GM19043 (cell line): ENCODE data around the gene ROBO4.
A peak's percentile ranks its signal among the peaks of the same experiment; 100 is the strongest.

Source experiments
- ATAC-seq: cut with Tn5 transposase; IDR thresholded peaks from one replicate; pipeline ENCODE4 v1.9.1; 2021; ENCODE audit warnings: low read depth; ENCODE audit not compliant: unreplicated experiment

The ROBO4 gene

GRCh38 chr11:124897674-124898262, at the start of gene ROBO4:
TSS of gene ROBO4 (minus strand) at chr11:124897865. CDS start at chr11:124897795, 70 bp downstream.
- ATAC-seq, result no peak

GRCh38 chr11:124946735-124947141, 49.1 kb upstream of the ROBO4 start:
- no peak for ATAC-seq

DNA sequence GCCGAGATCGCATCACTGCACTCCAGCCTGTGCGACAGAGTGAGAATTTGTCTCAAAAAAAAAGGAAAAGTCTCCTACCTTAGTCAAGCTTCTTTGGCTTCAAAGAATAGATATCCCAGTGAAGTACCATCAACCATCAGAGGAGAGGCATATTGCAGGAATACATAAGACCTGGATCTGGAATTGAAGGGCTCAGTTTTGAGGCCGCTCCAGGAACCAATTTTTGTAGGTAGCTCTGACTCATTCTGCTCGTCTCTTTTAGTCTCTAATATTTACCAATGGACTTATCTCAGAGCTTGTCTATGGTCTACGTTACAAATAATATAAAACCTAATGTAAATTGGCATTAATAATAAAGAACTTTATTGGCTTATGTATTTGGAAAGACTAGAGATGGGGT, 48.2 kb upstream of the ROBO4 start:
- ATAC-seq, result no peak

- no peak for ATAC-seq
Observed at GRCh38 chr11:124944565-124944964, 46.9 kb upstream of the ROBO4 start.

DNA sequence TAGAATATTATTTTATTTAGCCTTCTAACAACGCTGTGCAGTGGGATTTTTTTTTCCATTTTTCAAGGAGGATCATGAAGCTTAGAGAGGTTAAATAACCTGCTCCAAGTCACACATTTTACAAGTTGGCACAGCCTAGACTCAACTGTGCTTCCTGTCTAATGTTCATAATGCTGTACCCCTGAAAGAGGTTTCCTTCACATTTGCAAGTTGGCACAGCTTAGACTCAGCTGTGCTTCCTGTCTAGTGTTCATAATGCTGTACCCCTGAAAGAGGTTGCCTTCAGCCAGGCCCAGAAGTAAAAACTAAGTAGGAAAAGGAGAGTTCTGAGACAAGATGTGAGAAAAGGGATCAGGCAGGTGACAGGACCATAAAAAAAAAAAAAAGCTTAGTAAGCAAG, 46.1 kb upstream of the ROBO4 start:
- ATAC-seq, result no peak

- no peak for ATAC-seq
Observed at GRCh38 chr11:124943254-124943616, 45.6 kb upstream of the ROBO4 start.

GRCh38 chr11:124942466-124943253, 45.0 kb upstream of the ROBO4 start:
- no peak for ATAC-seq

GRCh38 chr11:124941703-124942102, 44.0 kb upstream of the ROBO4 start:
- no peak for ATAC-seq

GRCh38 chr11:124938970-124939369, 41.3 kb upstream of the ROBO4 start:
- no peak for ATAC-seq

GRCh38 chr11:124938206-124938765, 40.6 kb upstream of the ROBO4 start:
- no peak for ATAC-seq

- ATAC-seq, result no peak
Observed at GRCh38 chr11:124937336-124937935, 39.8 kb upstream of the ROBO4 start.

- ATAC-seq, result no peak
Observed at GRCh38 chr11:124935548-124936514, 38.2 kb upstream of the ROBO4 start, which contains the start of gene HEPACAM. TSS of gene HEPACAM (minus strand) at chr11:124936047. CDS start at chr11:124936006, 41 bp downstream.

DNA sequence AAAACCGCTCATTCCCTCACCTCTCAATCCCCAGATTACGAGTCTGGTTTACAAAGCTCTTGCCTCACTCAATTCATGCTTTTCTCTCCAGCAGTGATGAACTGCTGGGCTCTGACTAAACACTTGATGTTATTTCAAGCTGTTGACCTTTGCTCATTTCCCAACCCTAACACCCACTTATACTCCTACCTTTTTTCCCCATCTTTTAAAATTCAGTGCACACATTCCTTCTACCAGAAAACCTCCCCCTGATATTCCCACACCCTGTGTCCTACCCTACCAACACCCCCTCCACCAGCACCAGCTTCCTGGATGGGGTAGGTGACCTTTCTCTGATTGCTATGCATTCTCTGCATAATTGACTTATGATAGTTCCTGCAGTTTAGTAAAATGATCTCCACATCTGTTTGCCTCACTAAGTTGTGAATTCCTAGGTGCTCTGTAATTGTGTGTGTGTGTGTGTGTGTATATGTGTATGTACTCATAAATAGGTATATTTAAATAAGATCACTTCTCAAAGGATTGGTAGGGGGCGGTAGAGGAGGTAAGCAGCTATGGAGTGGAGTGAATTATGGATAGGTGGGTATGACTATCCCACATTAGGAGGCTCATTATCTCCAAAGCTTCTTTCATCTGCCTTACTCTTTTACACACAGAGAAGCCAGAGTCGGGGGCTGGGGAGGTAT, 37.3 kb upstream of the ROBO4 start:
- no peak for ATAC-seq

DNA sequence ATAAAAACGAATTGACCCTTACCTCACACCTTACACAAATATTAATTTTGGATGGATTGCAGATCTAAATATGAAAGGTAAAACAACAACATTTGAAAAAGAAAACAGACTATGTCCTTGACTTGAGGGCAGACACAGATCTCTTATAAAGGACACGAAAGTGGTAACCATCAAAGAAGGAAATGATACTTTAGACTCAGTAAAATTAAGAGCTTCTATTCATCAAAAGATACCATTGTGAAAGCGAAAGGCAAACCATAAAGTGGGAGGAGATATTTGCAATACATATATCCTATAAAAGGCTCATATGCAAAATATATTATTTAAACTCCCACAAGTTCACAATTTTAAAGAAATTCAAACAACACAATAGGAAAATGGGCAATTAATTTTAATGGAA, 33.1 kb upstream of the ROBO4 start:
- ATAC-seq, result peak; percentile 93

GRCh38 chr11:124928942-124929665, 31.4 kb upstream of the ROBO4 start:
- ATAC-seq, result no peak

GRCh38 chr11:124923296-124923695, 25.6 kb upstream of the ROBO4 start:
- no peak for ATAC-seq

DNA sequence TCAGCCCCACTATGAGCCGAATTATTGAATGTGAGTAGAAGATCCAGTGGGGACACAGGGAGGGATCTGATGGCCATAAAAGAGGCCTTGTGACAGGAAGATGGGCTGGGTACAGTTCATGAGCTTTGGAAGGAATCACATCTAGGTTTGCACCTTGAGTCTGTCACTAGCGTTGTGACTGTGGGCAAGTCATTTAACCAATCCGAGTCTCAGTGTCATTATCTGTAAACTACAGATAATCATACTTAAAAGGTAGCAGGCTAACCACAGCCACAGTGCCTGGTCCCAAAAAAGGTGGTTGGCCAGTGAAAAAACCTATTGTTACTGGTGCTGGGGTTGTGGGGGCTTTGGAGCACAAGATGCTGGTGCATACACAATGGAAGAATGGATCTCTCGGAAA, 25.2 kb upstream of the ROBO4 start:
- no peak for ATAC-seq

DNA sequence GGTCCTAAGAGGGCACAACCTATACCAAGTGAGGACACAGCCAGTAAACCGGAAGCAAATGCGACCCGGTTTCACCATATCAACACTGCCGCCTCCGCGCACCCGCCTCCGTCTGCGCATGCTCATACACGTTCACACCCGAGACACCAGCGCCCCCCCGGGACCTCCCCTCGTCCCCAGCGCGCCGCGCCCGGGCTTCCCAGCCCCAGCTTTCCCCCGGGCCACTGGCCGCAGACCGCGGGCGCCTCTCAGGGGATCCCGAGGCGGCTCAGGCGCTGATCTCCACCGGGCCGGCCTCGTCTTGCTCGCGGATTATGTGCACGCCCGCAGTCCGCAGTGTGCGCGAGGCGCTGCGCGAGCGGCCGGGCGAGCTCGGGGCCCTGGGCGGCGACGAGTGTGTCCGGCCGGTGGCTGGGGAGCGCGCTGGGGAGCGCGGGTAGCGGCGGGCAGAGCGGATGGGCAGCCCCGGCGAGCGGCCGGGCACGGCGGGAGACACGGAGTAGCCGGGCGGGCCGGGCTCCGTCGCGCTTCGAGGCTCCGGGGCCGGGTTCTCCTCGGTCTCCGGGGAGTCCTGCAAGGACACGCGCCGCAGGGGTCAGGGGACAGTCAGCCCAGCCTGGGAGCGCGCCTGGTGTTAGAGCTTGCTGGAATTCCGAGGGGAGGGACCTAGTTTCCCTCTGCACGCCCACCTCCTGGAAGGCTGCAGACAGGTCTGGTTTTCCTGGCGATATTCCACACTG, 23.4 kb upstream of the ROBO4 start:
- peak; percentile 71 for ATAC-seq
